WTC11 (cell line): ENCODE measurements around the gene CDC20.

Source experiments
- CTCF ChIP-seq: fragments of 200-600 bp; IDR thresholded peaks from 2 replicates; pipeline ENCODE4 v1.8.0; 2022; ENCODE audit warnings: antibody characterized with exemption
- FOXP4 ChIP-seq: sonication (generic); formaldehyde crosslinking; IDR thresholded peaks from 2 replicates; pipeline ENCODE4 v1.8.0; 2022; ENCODE audit warnings: mild to moderate bottlenecking, missing genetic modification reagents
- PREB ChIP-seq: sonication (generic); formaldehyde crosslinking; IDR thresholded peaks from 2 replicates; pipeline ENCODE4 v1.8.1; 2022; ENCODE audit warnings: mild to moderate bottlenecking, missing genetic modification reagents, moderate library complexity, borderline replicate concordance
- SMAD3 ChIP-seq: sonication (generic); formaldehyde crosslinking; IDR thresholded peaks from 2 replicates; pipeline ENCODE4 v1.8.0; 2022; ENCODE audit warnings: missing genetic modification reagents, mild to moderate bottlenecking, borderline replicate concordance
- TCF7 ChIP-seq: sonication (generic); formaldehyde crosslinking; IDR thresholded peaks from 2 replicates; pipeline ENCODE4 v1.8.0; 2022; ENCODE audit warnings: mild to moderate bottlenecking, low read depth, missing genetic modification reagents, moderate library complexity

GRCh38 chr1:43321331-43321891 lies 37.4 kb upstream of the CDC20 start:
- TF ChIP-seq CTCF = no peak
- no peak for TF ChIP-seq TCF7 (CRISPR knock-in tag)
- TF ChIP-seq FOXP4 (CRISPR knock-in tag) = no peak
- no peak for TF ChIP-seq SMAD3 (CRISPR knock-in tag)
- TF ChIP-seq PREB = no peak
